ENCODE measurements around the gene TSTD1.

Gene TSTD1

GRCh38 chr1:161039546-161039945, 782 bp upstream of the TSTD1 start:
- Histone ChIP-seq H3F3A (ENCODE audit: low read depth) (no peaks in the 10 kb centered on the region), H3K36me3 (ENCODE audit: insufficient read depth, low read length) (peaks cover 31% of the 10 kb centered on the region; the same call in 1 of the 2 replicates), H2AFZ (ENCODE audit: low read length) (no peak overlapping the region), H3K4me3 (ENCODE audit: low read length, poor library complexity, severe bottlenecking) (peak overlapping the region; percentile 69), H3K9me3 (ENCODE audit: insufficient read depth, low read depth, low read length) (no peaks in the 10 kb centered on the region), H3K4me1 (ENCODE audit: insufficient read depth, low read length, poor library complexity, severe bottlenecking) (peaks cover 17% of the 10 kb centered on the region), H4K20me1 (ENCODE audit: insufficient read depth, low read length, poor library complexity, severe bottlenecking) (no peaks in the 10 kb centered on the region), H3K9me2 (replicated peaks; ENCODE audit: low read depth, low read length) (no peaks in the 10 kb centered on the region), H3K79me2 (ENCODE audit: insufficient read depth, low read length) (peaks cover 34% of the 10 kb centered on the region), H3K27me3 (ENCODE audit: insufficient read depth, low read length, poor library complexity, severe bottlenecking) (no peaks in the 10 kb centered on the region), H3K9ac (ENCODE audit: low read depth, low read length, poor library complexity, severe bottlenecking) (peak overlapping the region; percentile 58), H3K4me2 (ENCODE audit: low read depth, low read length, poor library complexity, severe bottlenecking) (peak overlapping the region; percentile 69)
- no peak for TF ChIP-seq EZH2phosphoT487 (IDR thresholded peaks at IDR 0.05; ENCODE audit: borderline replicate concordance)
- no peak for TF ChIP-seq CTCF (conservative IDR thresholded peaks at IDR 0.05; ENCODE audit: low read length)

- no peaks in the 10 kb centered on the region for H3K27me3 ChIP-seq (ENCODE audit: insufficient read depth, low read length, poor library complexity, severe bottlenecking)
- peak overlapping the region; percentile 69 for H3K4me2 ChIP-seq (ENCODE audit: low read depth, low read length, poor library complexity, severe bottlenecking)
- no peak overlapping the region for H2AFZ ChIP-seq (ENCODE audit: low read length)
- peaks cover 31% of the 10 kb centered on the region; the same call in 1 of the 2 replicates for H3K36me3 ChIP-seq (ENCODE audit: insufficient read depth, low read length)
- TF ChIP-seq CTCF (conservative IDR thresholded peaks at IDR 0.05; ENCODE audit: low read length) (no peak), EZH2phosphoT487 (IDR thresholded peaks at IDR 0.05; ENCODE audit: borderline replicate concordance) (no peak)
- peak overlapping the region; percentile 58 for H3K9ac ChIP-seq (ENCODE audit: low read depth, low read length, poor library complexity, severe bottlenecking)
- no peaks in the 10 kb centered on the region for H3K9me3 ChIP-seq (ENCODE audit: insufficient read depth, low read depth, low read length)
- H3K4me3 ChIP-seq (ENCODE audit: low read length, poor library complexity, severe bottlenecking): peak overlapping the region; percentile 69
- H4K20me1 ChIP-seq (ENCODE audit: insufficient read depth, low read length, poor library complexity, severe bottlenecking): no peaks in the 10 kb centered on the region
- H3K4me1 ChIP-seq (ENCODE audit: insufficient read depth, low read length, poor library complexity, severe bottlenecking): peaks cover 14% of the 10 kb centered on the region
- no peaks in the 10 kb centered on the region for H3K9me2 ChIP-seq (replicated peaks; ENCODE audit: low read depth, low read length)
- no peaks in the 10 kb centered on the region for H3F3A ChIP-seq (ENCODE audit: low read depth)
- peaks cover 30% of the 10 kb centered on the region for H3K79me2 ChIP-seq (ENCODE audit: insufficient read depth, low read length)
Observed at GRCh38 chr1:161039154-161039545, 386 bp upstream of the TSTD1 start.

- TF ChIP-seq CTCF (conservative IDR thresholded peaks at IDR 0.05; ENCODE audit: low read length) (no peak), EZH2phosphoT487 (IDR thresholded peaks at IDR 0.05; ENCODE audit: borderline replicate concordance) (no peak)
- Histone ChIP-seq H3K9me2 (replicated peaks; ENCODE audit: low read depth, low read length) (no peaks in the 10 kb centered on the region), H3K79me2 (ENCODE audit: insufficient read depth, low read length) (peaks cover 18% of the 10 kb centered on the region; the same call in 1 of the 2 replicates), H3K9ac (ENCODE audit: low read depth, low read length, poor library complexity, severe bottlenecking) (peak overlapping the region; percentile 58), H3K4me1 (ENCODE audit: insufficient read depth, low read length, poor library complexity, severe bottlenecking) (peaks cover 9% of the 10 kb centered on the region), H2AFZ (ENCODE audit: low read length) (no peak overlapping the region), H3F3A (ENCODE audit: low read depth) (no peaks in the 10 kb centered on the region), H3K9me3 (ENCODE audit: insufficient read depth, low read depth, low read length) (no peaks in the 10 kb centered on the region), H3K36me3 (ENCODE audit: insufficient read depth, low read length) (peaks cover 31% of the 10 kb centered on the region; the same call in 1 of the 2 replicates), H3K4me3 (ENCODE audit: low read length, poor library complexity, severe bottlenecking) (peak overlapping the region; percentile 69), H4K20me1 (ENCODE audit: insufficient read depth, low read length, poor library complexity, severe bottlenecking) (no peaks in the 10 kb centered on the region), H3K27me3 (ENCODE audit: insufficient read depth, low read length, poor library complexity, severe bottlenecking) (no peaks in the 10 kb centered on the region), H3K4me2 (ENCODE audit: low read depth, low read length, poor library complexity, severe bottlenecking) (peak overlapping the region; percentile 69)
Observed at GRCh38 chr1:161037661-161038522, 872 bp downstream of the TSTD1 start.
